Neural cell (in vitro differentiated cells): ENCODE results near the gene ADAMTS8. TPM values are rescaled to one million over a fixed set of nuclear protein-coding genes. Genes with fewer than 3 reads are reported as not detected.
"Not testable (repeated sequence)": the region's sequence is repeated elsewhere in the genome, so short reads cannot be mapped to it uniquely, and the experiment has no call there.

Experiments used
- H2AFZ ChIP-seq: fragments of 200-600, 300-800 bp; sonication (generic), shearing (Covaris generic); 2 replicates; pipeline ENCODE4 v1.6.0; 2014; ENCODE audit warnings: low read depth, mild to moderate bottlenecking, antibody characterized with exemption, low read length, moderate library complexity
- H3F3A ChIP-seq: fragments of 200-600 bp; shearing (Covaris generic); 2 replicates; pipeline ENCODE4 v1.6.1; 2016; ENCODE audit warnings: mild to moderate bottlenecking, moderate library complexity, mixed read lengths, antibody characterized with exemption, low read length; ENCODE audit not compliant: insufficient read depth, poor library complexity, severe bottlenecking
- H3K27ac ChIP-seq: fragments of 200-600, 300-800 bp; sonication (generic), shearing (Covaris generic); 2 replicates; pipeline ENCODE4 v1.5.1; 2014; ENCODE audit warnings: mild to moderate bottlenecking, low read length, moderate library complexity
- H3K27me3 ChIP-seq: fragments of 300-800, 200-600 bp; sonication (generic), shearing (Covaris generic); 2 replicates; pipeline ENCODE4 v1.6.0; 2014; ENCODE audit warnings: mild to moderate bottlenecking, low read depth, low read length, moderate library complexity; ENCODE audit not compliant: insufficient read depth
- H3K36me3 ChIP-seq: fragments of 300-800, 200-600 bp; sonication (generic), shearing (Covaris generic); 2 replicates; pipeline ENCODE4 v1.5.1; 2014; ENCODE audit warnings: mild to moderate bottlenecking, antibody characterized with exemption, low read length, moderate library complexity; ENCODE audit not compliant: insufficient read depth
- H3K4me2 ChIP-seq: fragments of 300-800, 200-600 bp; sonication (generic), shearing (Covaris generic); 2 replicates; pipeline ENCODE4 v1.6.0; 2014; ENCODE audit warnings: mild to moderate bottlenecking, low read length
- H3K4me3 ChIP-seq: fragments of 300-800, 200-600 bp; sonication (generic), shearing (Covaris generic); 2 replicates; pipeline ENCODE4 v1.5.1; 2014; ENCODE audit warnings: mild to moderate bottlenecking, low read length, moderate library complexity
- H3K79me2 ChIP-seq: fragments of 200-600 bp; shearing (Covaris generic); replicated peaks from 2 replicates; pipeline ENCODE4 v1.6.0; 2014; ENCODE audit warnings: mild to moderate bottlenecking, low read length, moderate library complexity; ENCODE audit not compliant: insufficient read depth
- H3K9ac ChIP-seq: fragments of 300-800, 200-600 bp; sonication (generic), shearing (Covaris generic); 2 replicates; pipeline ENCODE4 v1.6.1; 2016; ENCODE audit warnings: mild to moderate bottlenecking, low read length, mixed read lengths
- H3K9me2 ChIP-seq: fragments of 200-600 bp; shearing (Covaris generic); 2 replicates; pipeline ENCODE4 v1.6.1; 2016; ENCODE audit warnings: mild to moderate bottlenecking, low read length, mixed read lengths; ENCODE audit not compliant: insufficient read depth
- H3K9me3 ChIP-seq: fragments of 200-600, 300-800 bp; sonication (generic), shearing (Covaris generic); 2 replicates; pipeline ENCODE4 v1.6.1; 2016; ENCODE audit warnings: mild to moderate bottlenecking, mixed run types, low read length, moderate library complexity, mixed read lengths
- H4K20me1 ChIP-seq: fragments of 200-600 bp; shearing (Covaris generic); 2 replicates; pipeline ENCODE4 v1.6.1; 2016; ENCODE audit warnings: mild to moderate bottlenecking, mixed run types; ENCODE audit not compliant: insufficient read depth
- CTCF ChIP-seq: fragments of 450-650 bp; IDR thresholded peaks from 2 replicates; pipeline ENCODE4 v1.5.1; 2014; ENCODE audit warnings: antibody characterized with exemption, mild to moderate bottlenecking, moderate library complexity; ENCODE audit not compliant: poor library complexity, severe bottlenecking
- EP300 ChIP-seq: fragments of 450-650 bp; conservative IDR thresholded peaks from 2 replicates; pipeline ENCODE4 v1.6.1; 2014; ENCODE audit warnings: antibody characterized with exemption, mild to moderate bottlenecking, moderate library complexity; ENCODE audit not compliant: poor library complexity, severe bottlenecking
- EZH2 ChIP-seq: fragments of 200-600, 300-800 bp; shearing (Covaris generic), sonication (generic); IDR thresholded peaks from 2 replicates; pipeline ENCODE4 v1.6.1; 2014; ENCODE audit warnings: antibody characterized with exemption, low read length, borderline replicate concordance, mild to moderate bottlenecking; ENCODE audit not compliant: insufficient read depth, poor library complexity, severe bottlenecking
- MXI1 ChIP-seq: fragments of 450-650 bp; conservative IDR thresholded peaks from 2 replicates; pipeline ENCODE4 v1.6.1; 2014; ENCODE audit warnings: antibody characterized with exemption, mild to moderate bottlenecking; ENCODE audit not compliant: poor library complexity, severe bottlenecking
- POLR2AphosphoS5 ChIP-seq: IDR thresholded peaks from 2 replicates; pipeline ENCODE4 v1.6.1; 2012
- RAD21 ChIP-seq: fragments of 450-650 bp; conservative IDR thresholded peaks from 2 replicates; pipeline ENCODE4 v1.6.1; 2014; ENCODE audit warnings: antibody characterized with exemption, mild to moderate bottlenecking, moderate library complexity
- REST ChIP-seq: IDR thresholded peaks from 2 replicates; pipeline ENCODE4 v1.6.1; 2012; ENCODE audit warnings: borderline replicate concordance
- SMC3 ChIP-seq: fragments of 450-650 bp; conservative IDR thresholded peaks from 2 replicates; pipeline ENCODE4 v1.6.1; 2014; ENCODE audit warnings: antibody characterized with exemption, mild to moderate bottlenecking, moderate library complexity; ENCODE audit not compliant: poor library complexity
- TAF1 ChIP-seq: IDR thresholded peaks from 2 replicates; pipeline ENCODE4 v1.6.1; 2012; ENCODE audit warnings: low read depth
- polyA plus RNA-seq: library from polyadenylated mRNA; depleted of rRNA; stranded (reverse); fragments of >200 nt; gene quantifications from 2 replicates; pipeline ENCODE4 v1.2.3, GENCODE V29; 2014

Gene ADAMTS8
- polyA plus RNA-seq, 1 donor from 2014 or later: 0.94 TPM

GRCh38 chr11:130438401-130439159, 10.2 kb upstream of the ADAMTS8 start:
- H3K27me3 ChIP-seq, H3K9ac ChIP-seq, H3F3A ChIP-seq, H3K79me2 ChIP-seq, H3K36me3 ChIP-seq, H3K9me3 ChIP-seq, H2AFZ ChIP-seq, H3K9me2 ChIP-seq, H3K4me2 ChIP-seq, H3K4me3 ChIP-seq, H4K20me1 ChIP-seq: not testable (repeated sequence)
- H3K27ac ChIP-seq: peak overlapping the region; percentile 35

GRCh38 chr11:130437848-130438247, 9.4 kb upstream of the ADAMTS8 start:
- TF ChIP-seq POLR2AphosphoS5: peak; percentile 78
- TF ChIP-seq EP300: peak; percentile 87
- TF ChIP-seq EZH2: no peak
- no peak for TF ChIP-seq RAD21
- TF ChIP-seq MXI1: no peak
- TF ChIP-seq SMC3: no peak
- TF ChIP-seq REST: peak; percentile 40
- no peak for TF ChIP-seq TAF1
- TF ChIP-seq CTCF: no peak
- Histone ChIP-seq H3K27ac (peak overlapping the region; percentile 35), H3K4me2 (no peak overlapping the region), H3K79me2 (no peaks in the 10 kb centered on the region), H3K4me3 (no peak overlapping the region), H3K9me2 (no peaks in the 10 kb centered on the region), H3K9me3 (no peaks in the 10 kb centered on the region), H4K20me1 (no peaks in the 10 kb centered on the region), H3F3A (no peaks in the 10 kb centered on the region), H3K27me3 (no peaks in the 10 kb centered on the region), H2AFZ (no peak overlapping the region), H3K9ac (no peak overlapping the region), H3K36me3 (no peaks in the 10 kb centered on the region)
